ENCODE data around the gene ATP2B1. TPM values are rescaled to one million over a fixed set of nuclear protein-coding genes. Genes with fewer than 3 reads are reported as not detected.

Gene ATP2B1
- total and polyA plus RNA-seq, 2 of the 13 experiments (the other 11 are each of a cell fraction or from before 2014, with no cell fraction given), result 12.1 to 60.2 TPM

- no peak for TF ChIP-seq ZZZ3 (CRISPR knock-in tag; IDR thresholded peaks at IDR 0.05; ENCODE audit: borderline replicate concordance)
- TF ChIP-seq, protein P1, sequence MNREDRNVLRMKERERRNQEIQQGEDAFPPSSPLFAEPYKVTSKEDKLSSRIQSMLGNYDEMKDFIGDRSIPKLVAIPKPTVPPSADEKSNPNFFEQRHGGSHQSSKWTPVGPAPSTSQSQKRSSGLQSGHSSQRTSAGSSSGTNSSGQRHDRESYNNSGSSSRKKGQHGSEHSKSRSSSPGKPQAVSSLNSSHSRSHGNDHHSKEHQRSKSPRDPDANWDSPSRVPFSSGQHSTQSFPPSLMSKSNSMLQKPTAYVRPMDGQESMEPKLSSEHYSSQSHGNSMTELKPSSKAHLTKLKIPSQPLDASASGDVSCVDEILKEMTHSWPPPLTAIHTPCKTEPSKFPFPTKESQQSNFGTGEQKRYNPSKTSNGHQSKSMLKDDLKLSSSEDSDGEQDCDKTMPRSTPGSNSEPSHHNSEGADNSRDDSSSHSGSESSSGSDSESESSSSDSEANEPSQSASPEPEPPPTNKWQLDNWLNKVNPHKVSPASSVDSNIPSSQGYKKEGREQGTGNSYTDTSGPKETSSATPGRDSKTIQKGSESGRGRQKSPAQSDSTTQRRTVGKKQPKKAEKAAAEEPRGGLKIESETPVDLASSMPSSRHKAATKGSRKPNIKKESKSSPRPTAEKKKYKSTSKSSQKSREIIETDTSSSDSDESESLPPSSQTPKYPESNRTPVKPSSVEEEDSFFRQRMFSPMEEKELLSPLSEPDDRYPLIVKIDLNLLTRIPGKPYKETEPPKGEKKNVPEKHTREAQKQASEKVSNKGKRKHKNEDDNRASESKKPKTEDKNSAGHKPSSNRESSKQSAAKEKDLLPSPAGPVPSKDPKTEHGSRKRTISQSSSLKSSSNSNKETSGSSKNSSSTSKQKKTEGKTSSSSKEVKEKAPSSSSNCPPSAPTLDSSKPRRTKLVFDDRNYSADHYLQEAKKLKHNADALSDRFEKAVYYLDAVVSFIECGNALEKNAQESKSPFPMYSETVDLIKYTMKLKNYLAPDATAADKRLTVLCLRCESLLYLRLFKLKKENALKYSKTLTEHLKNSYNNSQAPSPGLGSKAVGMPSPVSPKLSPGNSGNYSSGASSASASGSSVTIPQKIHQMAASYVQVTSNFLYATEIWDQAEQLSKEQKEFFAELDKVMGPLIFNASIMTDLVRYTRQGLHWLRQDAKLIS (CRISPR knock-in tag; IDR thresholded peaks at IDR 0.05), result no peak
- no peak for TF ChIP-seq JDP2 (CRISPR knock-in tag; IDR thresholded peaks at IDR 0.05; ENCODE audit: borderline replicate concordance)
- TF ChIP-seq POGZ (CRISPR knock-in tag; IDR thresholded peaks at IDR 0.05), result peak; percentile 82
- TF ChIP-seq GFI1 (CRISPR knock-in tag; IDR thresholded peaks at IDR 0.05; ENCODE audit: borderline replicate concordance), result peak; percentile 80
- TF ChIP-seq MIER3 (CRISPR knock-in tag; IDR thresholded peaks at IDR 0.05; ENCODE audit: borderline replicate concordance), result peak; percentile 70; the same call in 1 of the 2 replicates
- TF ChIP-seq ZNF331 (CRISPR knock-in tag; IDR thresholded peaks at IDR 0.05), result peak; percentile 94
- no peak for TF ChIP-seq ZNF839 (CRISPR knock-in tag; IDR thresholded peaks at IDR 0.05; ENCODE audit: borderline replicate concordance)
- TF ChIP-seq ADNP (CRISPR knock-in tag; IDR thresholded peaks at IDR 0.05), result no peak
- TF ChIP-seq ZBTB34 (CRISPR knock-in tag; IDR thresholded peaks at IDR 0.05), result peak; percentile 90; the same call in 1 of the 2 replicates
- no peak for TF ChIP-seq MBNL3 (CRISPR knock-in tag; conservative IDR thresholded peaks at IDR 0.05)
- no peak for TF ChIP-seq ZSCAN20 (CRISPR knock-in tag; IDR thresholded peaks at IDR 0.05; ENCODE audit: borderline replicate concordance)
- peak; percentile 73 for TF ChIP-seq FOXK2 (IDR thresholded peaks at IDR 0.05)
- TF ChIP-seq ZNF343 (CRISPR knock-in tag; IDR thresholded peaks at IDR 0.05), result no peak
- TF ChIP-seq, protein P2, sequence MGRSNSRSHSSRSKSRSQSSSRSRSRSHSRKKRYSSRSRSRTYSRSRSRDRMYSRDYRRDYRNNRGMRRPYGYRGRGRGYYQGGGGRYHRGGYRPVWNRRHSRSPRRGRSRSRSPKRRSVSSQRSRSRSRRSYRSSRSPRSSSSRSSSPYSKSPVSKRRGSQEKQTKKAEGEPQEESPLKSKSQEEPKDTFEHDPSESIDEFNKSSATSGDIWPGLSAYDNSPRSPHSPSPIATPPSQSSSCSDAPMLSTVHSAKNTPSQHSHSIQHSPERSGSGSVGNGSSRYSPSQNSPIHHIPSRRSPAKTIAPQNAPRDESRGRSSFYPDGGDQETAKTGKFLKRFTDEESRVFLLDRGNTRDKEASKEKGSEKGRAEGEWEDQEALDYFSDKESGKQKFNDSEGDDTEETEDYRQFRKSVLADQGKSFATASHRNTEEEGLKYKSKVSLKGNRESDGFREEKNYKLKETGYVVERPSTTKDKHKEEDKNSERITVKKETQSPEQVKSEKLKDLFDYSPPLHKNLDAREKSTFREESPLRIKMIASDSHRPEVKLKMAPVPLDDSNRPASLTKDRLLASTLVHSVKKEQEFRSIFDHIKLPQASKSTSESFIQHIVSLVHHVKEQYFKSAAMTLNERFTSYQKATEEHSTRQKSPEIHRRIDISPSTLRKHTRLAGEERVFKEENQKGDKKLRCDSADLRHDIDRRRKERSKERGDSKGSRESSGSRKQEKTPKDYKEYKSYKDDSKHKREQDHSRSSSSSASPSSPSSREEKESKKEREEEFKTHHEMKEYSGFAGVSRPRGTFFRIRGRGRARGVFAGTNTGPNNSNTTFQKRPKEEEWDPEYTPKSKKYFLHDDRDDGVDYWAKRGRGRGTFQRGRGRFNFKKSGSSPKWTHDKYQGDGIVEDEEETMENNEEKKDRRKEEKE (IDR thresholded peaks at IDR 0.05), result no peak
- no peak for TF ChIP-seq CERS6 (CRISPR knock-in tag; IDR thresholded peaks at IDR 0.05)
- no peak for TF ChIP-seq SRSF4 (IDR thresholded peaks at IDR 0.05; ENCODE audit: low read depth, low read length, poor library complexity, severe bottlenecking)
- TF ChIP-seq NR3C1 (CRISPR knock-in tag; IDR thresholded peaks at IDR 0.05), result no peak
- TF ChIP-seq IKZF1 (IDR thresholded peaks at IDR 0.05), result no peak
- no peak for TF ChIP-seq POLR2G (IDR thresholded peaks at IDR 0.05; ENCODE audit: low read depth, low read length)
- TF ChIP-seq, protein P3, sequence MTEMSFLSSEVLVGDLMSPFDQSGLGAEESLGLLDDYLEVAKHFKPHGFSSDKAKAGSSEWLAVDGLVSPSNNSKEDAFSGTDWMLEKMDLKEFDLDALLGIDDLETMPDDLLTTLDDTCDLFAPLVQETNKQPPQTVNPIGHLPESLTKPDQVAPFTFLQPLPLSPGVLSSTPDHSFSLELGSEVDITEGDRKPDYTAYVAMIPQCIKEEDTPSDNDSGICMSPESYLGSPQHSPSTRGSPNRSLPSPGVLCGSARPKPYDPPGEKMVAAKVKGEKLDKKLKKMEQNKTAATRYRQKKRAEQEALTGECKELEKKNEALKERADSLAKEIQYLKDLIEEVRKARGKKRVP (CRISPR knock-in tag; IDR thresholded peaks at IDR 0.05), result peak in 1 of 2 experiments; percentile 70; a peak in 1 of 4 replicates
- TF ChIP-seq SRF (IDR thresholded peaks at IDR 0.05; ENCODE audit: low read depth, low read length), result peak; percentile 38; the same call in 1 of the 2 replicates
Observed at GRCh38 chr12:89632778-89633177, 75.9 kb downstream of the ATP2B1 start (continued).
